HepG2 (cell line): ENCODE results near the gene SLC25A23. TPM values are rescaled to one million over a fixed set of nuclear protein-coding genes. Genes with fewer than 3 reads are reported as not detected.

Source experiments
- AFF4 ChIP-seq: sonication (generic); formaldehyde crosslinking; IDR thresholded peaks from 2 replicates; pipeline ENCODE4 v1.4.0; 2020; ENCODE audit warnings: missing genetic modification reagents
- ARNT ChIP-seq: fragments of 450-650 bp; IDR thresholded peaks from 2 replicates; pipeline ENCODE4 v1.6.1; 2017
- ARNT2 ChIP-seq: sonication (generic); formaldehyde crosslinking; IDR thresholded peaks from 2 replicates; pipeline ENCODE4 v1.8.0; 2022; ENCODE audit warnings: mild to moderate bottlenecking, low read depth, missing genetic modification reagents, moderate library complexity
- ATAD3A ChIP-seq: sonication (generic); formaldehyde crosslinking; IDR thresholded peaks from 2 replicates; pipeline ENCODE4 v1.4.0; 2020; ENCODE audit warnings: missing genetic modification reagents
- EEA1 ChIP-seq: sonication (generic); formaldehyde crosslinking; IDR thresholded peaks from 2 replicates; pipeline ENCODE4 v1.5.1; 2020; ENCODE audit warnings: mild to moderate bottlenecking, missing genetic modification reagents, borderline replicate concordance
- ELK4 ChIP-seq: sonication (generic); formaldehyde crosslinking; IDR thresholded peaks from 2 replicates; pipeline ENCODE4 v1.9.0; 2021; ENCODE audit warnings: missing genetic modification reagents, borderline replicate concordance
- GATAD2A ChIP-seq: IDR thresholded peaks from 2 replicates; pipeline ENCODE4 v1.6.1; 2016
- HMGA1 ChIP-seq: sonication (generic); formaldehyde crosslinking; conservative IDR thresholded peaks from 2 replicates; pipeline ENCODE4 v1.4.0; 2020; ENCODE audit warnings: missing genetic modification reagents
- IRX3 ChIP-seq: sonication (generic); formaldehyde crosslinking; IDR thresholded peaks from 2 replicates; pipeline ENCODE4 v1.8.1; 2023; ENCODE audit warnings: mild to moderate bottlenecking, low read depth, missing genetic modification reagents, borderline replicate concordance
- LCORL ChIP-seq, 2 experiments: fragments of 450-650 bp in 1 of 2; sonication (generic) in 1 of 2; formaldehyde crosslinking in 1 of 2; IDR thresholded peaks; 2 replicates each; pipeline versions ENCODE4 v1.5.0 to v1.6.1; 2017 to 2020; ENCODE audit warnings: antibody characterized with exemption in 1 of 2, missing genetic modification reagents in 1 of 2
- NFKB2 ChIP-seq: sonication (generic); formaldehyde crosslinking; IDR thresholded peaks from 2 replicates; pipeline ENCODE4 v1.4.0; 2020; ENCODE audit warnings: missing genetic modification reagents, borderline replicate concordance
- NFKBIZ ChIP-seq: IDR thresholded peaks from 2 replicates; pipeline ENCODE4 v1.6.1; 2018; ENCODE audit warnings: missing genetic modification reagents, missing compliant biosample characterization
- POLR2G ChIP-seq: fragments of 200-400 bp; formaldehyde crosslinking; IDR thresholded peaks from 2 replicates; pipeline ENCODE4 v1.6.1; 2018; ENCODE audit warnings: mild to moderate bottlenecking, low read depth, low read length, moderate library complexity
- RELA ChIP-seq: sonication (generic); formaldehyde crosslinking; IDR thresholded peaks from 2 replicates; pipeline ENCODE4 v1.4.0; 2020; ENCODE audit warnings: missing genetic modification reagents
- SOX5 ChIP-seq: IDR thresholded peaks from 2 replicates; pipeline ENCODE4 v1.6.1; 2016; ENCODE audit warnings: borderline replicate concordance
- SP140L ChIP-seq: sonication (generic); formaldehyde crosslinking; IDR thresholded peaks from 2 replicates; pipeline ENCODE4 v1.4.0; 2020; ENCODE audit warnings: missing genetic modification reagents, borderline replicate concordance
- TEAD2 ChIP-seq: sonication (generic); formaldehyde crosslinking; IDR thresholded peaks from 2 replicates; pipeline ENCODE4 v1.9.0; 2021; ENCODE audit warnings: missing genetic modification reagents
- THAP7 ChIP-seq: sonication (generic); formaldehyde crosslinking; IDR thresholded peaks from 2 replicates; pipeline ENCODE4 v1.8.1; 2023; ENCODE audit warnings: mild to moderate bottlenecking, missing genetic modification reagents
- ZNF431 ChIP-seq: sonication (generic); formaldehyde crosslinking; IDR thresholded peaks from 2 replicates; pipeline ENCODE4 v1.9.0; 2022; ENCODE audit warnings: missing genetic modification reagents, low read depth, mild to moderate bottlenecking, borderline replicate concordance
- ZNF580 ChIP-seq: IDR thresholded peaks from 2 replicates; pipeline ENCODE4 v1.6.1; 2016; ENCODE audit warnings: low read depth, borderline replicate concordance
- ZNF597 ChIP-seq: sonication (generic); formaldehyde crosslinking; IDR thresholded peaks from 2 replicates; pipeline ENCODE4 v1.5.0; 2020; ENCODE audit warnings: missing genetic modification reagents
- ZNF616 ChIP-seq: sonication (generic); formaldehyde crosslinking; IDR thresholded peaks from 2 replicates; pipeline ENCODE4 v1.5.0; 2020; ENCODE audit warnings: low read depth, mild to moderate bottlenecking, missing genetic modification reagents
- ZNF768 ChIP-seq: sonication (generic); formaldehyde crosslinking; IDR thresholded peaks from 2 replicates; pipeline ENCODE4 v1.4.0; 2020; ENCODE audit warnings: missing genetic modification reagents
- ZNF841 ChIP-seq: sonication (generic); formaldehyde crosslinking; IDR thresholded peaks from 2 replicates; pipeline ENCODE4 v1.8.1; 2023; ENCODE audit warnings: missing genetic modification reagents, borderline replicate concordance
- polyA plus RNA-seq, 8 experiments: library from polyadenylated mRNA; depleted of rRNA in 3 of 8; stranded (reverse) in 7 of 8; unstranded in 1 of 8; fragments of >200 nt; fragmentation: Illumina TruSeq in 4 of 8; extraction: Trizol in 4 of 8; gene quantifications; 2 replicates each; pipeline versions ENCODE4 v1.2.1 to v1.2.3, GENCODE V29; 2011 to 2016; ENCODE audit warnings: low read depth in 4 of 8, missing spikeins in 1 of 8, mixed read lengths in 1 of 8; ENCODE audit not compliant: insufficient read depth in 1 of 8
- total RNA-seq, 5 experiments: library from RNA; depleted of rRNA; stranded (reverse); fragments of >200 nt; fragmentation: Illumina TruSeq; extraction: Trizol; gene quantifications; 2 replicates each; pipeline ENCODE4 v1.2.3, GENCODE V29; 2016; ENCODE audit warnings: low read depth in 1 of 5

SLC25A23 gene
- total and polyA plus RNA-seq, 2 of the 13 experiments (the other 11 are each of a cell fraction or from before 2014, with no cell fraction given), result 12.4 to 15.2 TPM

GRCh38 chr19:6424195-6424938 lies 35.2 kb downstream of the SLC25A23 start, which contains the start of gene KHSRP (continued):
- TF ChIP-seq TEAD2 (CRISPR knock-in tag), result no peak
- TF ChIP-seq ZNF841 (CRISPR knock-in tag), result no peak
- no peak for TF ChIP-seq THAP7 (CRISPR knock-in tag)
- no peak for TF ChIP-seq ZNF616 (CRISPR knock-in tag)
- no peak for TF ChIP-seq GATAD2A (CRISPR knock-in tag)
- TF ChIP-seq ATAD3A (CRISPR knock-in tag), result no peak
- TF ChIP-seq HMGA1 (CRISPR knock-in tag), result no peak
- no peak for TF ChIP-seq AFF4
- no peak for TF ChIP-seq ZNF431 (CRISPR knock-in tag)
- no peak for TF ChIP-seq ARNT
- TF ChIP-seq RELA (CRISPR knock-in tag), result no peak
- TF ChIP-seq EEA1, result no peak
- no peak for TF ChIP-seq ZNF597 (CRISPR knock-in tag)
- 0 out of 2 replicates have a peak, but pooled peaks have one; percentile 10 for TF ChIP-seq NFKB2 (CRISPR knock-in tag)
- TF ChIP-seq ZNF580 (CRISPR knock-in tag), result no peak
- no peak for TF ChIP-seq SP140L
- TF ChIP-seq SOX5 (CRISPR knock-in tag), result no peak
- no peak for TF ChIP-seq NFKBIZ (CRISPR knock-in tag)
- peak; percentile 83 for TF ChIP-seq POLR2G
- TF ChIP-seq ZNF768 (CRISPR knock-in tag), result no peak
- TF ChIP-seq IRX3 (CRISPR knock-in tag), result no peak
- no peak for TF ChIP-seq ELK4 (CRISPR knock-in tag)
- TF ChIP-seq ARNT2, result 0 out of 2 replicates have a peak, but pooled peaks have one; percentile 37
- no peak for TF ChIP-seq LCORL (IDR thresholded peaks at IDR 0.05)
- no peak for TF ChIP-seq LCORL (CRISPR knock-in tag; IDR thresholded peaks at IDR 0.05)
